Esophagus squamous epithelium (tissue), 5 donors: ENCODE data around the gene SLC51B. TPM values are rescaled to one million over a fixed set of nuclear protein-coding genes. Genes with fewer than 3 reads are reported as not detected.

Experiments used
- DNase-seq: peaks from one replicate; lab custom pipeline; 2025; lab: John Stamatoyannopoulos, UW
- H3K27ac ChIP-seq, 4 donors: fragments of 200-600 bp; sonication (generic); one replicate each; pipeline ENCODE4 v1.5.1; 2016 to 2019; ENCODE audit warnings: mild to moderate bottlenecking in 1 of 4
- H3K27me3 ChIP-seq, 4 donors: fragments of 200-600 bp; sonication (generic); 1 replicate in 3 of 4; 2 replicates in 1 of 4; pipeline versions ENCODE4 v1.5.1 to v1.6.0; 2017 to 2021; ENCODE audit warnings: antibody characterized with exemption in 1 of 4
- H3K36me3 ChIP-seq, 3 donors: fragments of 200-600 bp; sonication (generic); one replicate each; pipeline ENCODE4 v1.5.1; 2016 to 2019
- H3K4me1 ChIP-seq, 3 donors: fragments of 200-600 bp; sonication (generic); one replicate each; pipeline ENCODE4 v1.5.1; 2017 to 2019
- H3K4me3 ChIP-seq, 4 donors: fragments of 200-600 bp; sonication (generic); 1 replicate in 3 of 4; 2 replicates in 1 of 4; pipeline ENCODE4 v1.5.1; 2016 to 2019; ENCODE audit warnings: mild to moderate bottlenecking in 2 of 4, moderate library complexity in 1 of 4
- H3K9me3 ChIP-seq, 3 donors: fragments of 200-600 bp; sonication (generic); one replicate each; pipeline ENCODE4 v1.5.1; 2016 to 2019
- CTCF ChIP-seq, 6 experiments: fragments of 450-650 bp in 4 of 6; fragments of 200-600 bp in 2 of 6; sonication (generic) in 2 of 6; IDR thresholded peaks; one replicate each; pipeline ENCODE4 v1.5.1; 2016 to 2019; ENCODE audit warnings: antibody characterized with exemption in 6 of 6, mild to moderate bottlenecking in 4 of 6, moderate library complexity in 4 of 6
- POLR2A ChIP-seq, 4 donors: fragments of 450-650 bp; IDR thresholded peaks; one replicate each; pipeline ENCODE4 v1.6.1; 2017; ENCODE audit warnings: antibody characterized with exemption in 4 of 4, mild to moderate bottlenecking in 4 of 4, moderate library complexity in 3 of 4
- whole genome bisulfite sequencing, 2 donors: methylation state at CpG; one replicate each; pipeline ENCODE4 v1.1.5; 2018; 5-methylcytosine and 5-hydroxymethylcytosine counted together
- intact Hi-C: fragments of 100-400 bp; cut with DNase I; formaldehyde crosslinking; loops from one replicate; pipeline ENCODE4 v1.15.0; 2022
- total RNA-seq, 4 donors: library from RNA; depleted of rRNA; stranded (reverse); fragments of >200 nt; gene quantifications; one replicate each; pipeline ENCODE4 v1.1.0, GENCODE V29; 2016
- donor health status: DM: yes; HTN: yes; CAD: no.

Gene SLC51B
- total RNA-seq, 4 donors from 2014 or later = not detected

GRCh38 chr15:65049418-65049840 lies 4.2 kb downstream of the SLC51B start:
- peak; percentile 46 for DNase-seq
- Histone ChIP-seq H3K27ac (peak overlapping the region in 1 of 4 donors; percentile 15), H3K36me3 (peaks cover 0 to 17% (median 0%) of the 10 kb centered on the region in 3 donors), H3K4me3 (peak overlapping the region in 3 of 4 donors; percentile 22 to 52 (median 30)), H3K4me1 (peaks cover 4 to 35% (median 21%) of the 10 kb centered on the region in 3 donors), H3K9me3 (no peaks in the 10 kb centered on the region), H3K27me3 (no peaks in the 10 kb centered on the region)
- TF ChIP-seq CTCF (IDR thresholded peaks at IDR 0.05) (peak in 1 of 6 experiments; percentile 5), POLR2A (IDR thresholded peaks at IDR 0.05) (no peak)
- intact Hi-C loops = no loop called here
- 22 to 28% methylated on average over 16 to 19 of the region's 19 CpGs for WGBS, 2 donors

- Histone ChIP-seq H3K4me1 (peaks cover 13 to 35% (median 23%) of the 10 kb centered on the region in 3 donors), H3K27ac (peak overlapping the region in 1 of 4 donors; percentile 15), H3K9me3 (no peaks in the 10 kb centered on the region), H3K36me3 (peaks cover 0 to 17% (median 0%) of the 10 kb centered on the region in 3 donors), H3K4me3 (no peak overlapping the region), H3K27me3 (no peaks in the 10 kb centered on the region)
- no peak for DNase-seq
- WGBS, 2 donors = 23 to 45% methylated on average over 4 of the region's 4 CpGs
- TF ChIP-seq CTCF (IDR thresholded peaks at IDR 0.05) (no peak), POLR2A (IDR thresholded peaks at IDR 0.05) (no peak)
- intact Hi-C loops = loop anchor here (10.0 kb wide), 1 partner anchor 225 kb away; no protein-coding TSS in a partner anchor
Observed at GRCh38 chr15:65050270-65050669, 5.1 kb downstream of the SLC51B start.

- H3K4me1 ChIP-seq = peaks cover 14 to 40% (median 28%) of the 10 kb centered on the region in 3 donors
- DNase-seq = no peak
- H3K36me3 ChIP-seq = peaks cover 0 to 17% (median 0%) of the 10 kb centered on the region in 3 donors
- intact Hi-C loops = loop anchor here (10.0 kb wide), 1 partner anchor 224 kb away; no protein-coding TSS in a partner anchor
- peak overlapping the region in 2 of 4 donors; percentile 14 to 21 for H3K27ac ChIP-seq
- no peaks in the 10 kb centered on the region for H3K27me3 ChIP-seq
- WGBS, 2 donors = 71 to 100% methylated on average over 1 of the region's 2 CpGs
- TF ChIP-seq POLR2A (IDR thresholded peaks at IDR 0.05) (no peak), CTCF (IDR thresholded peaks at IDR 0.05) (no peak)
- H3K4me3 ChIP-seq = no peak overlapping the region
- no peaks in the 10 kb centered on the region for H3K9me3 ChIP-seq
Observed at GRCh38 chr15:65051266-65051665, 6.1 kb downstream of the SLC51B start.

GRCh38 chr15:65052956-65053355 lies 7.8 kb downstream of the SLC51B start:
- no peaks in the 10 kb centered on the region for H3K9me3 ChIP-seq
- no peak for TF ChIP-seq CTCF (IDR thresholded peaks at IDR 0.05)
- TF ChIP-seq POLR2A (IDR thresholded peaks at IDR 0.05) = no peak
- no peaks in the 10 kb centered on the region for H3K27me3 ChIP-seq
- no peak overlapping the region for H3K4me3 ChIP-seq
- peaks cover 14 to 52% (median 28%) of the 10 kb centered on the region in 3 donors for H3K4me1 ChIP-seq
- no peak overlapping the region for H3K27ac ChIP-seq
- 75 to 77% methylated on average over 2 of the region's 2 CpGs for WGBS, 2 donors
- no peak for DNase-seq
- H3K36me3 ChIP-seq = peaks cover 0 to 27% (median 0%) of the 10 kb centered on the region in 3 donors
- intact Hi-C loops = loop anchor here (10.0 kb wide), 1 partner anchor 222 kb away; no protein-coding TSS in a partner anchor

- Histone ChIP-seq H3K36me3 (peaks cover 0 to 27% (median 0%) of the 10 kb centered on the region in 3 donors), H3K27ac (peak overlapping the region; percentile 41 to 80 (median 66)), H3K9me3 (no peaks in the 10 kb centered on the region), H3K27me3 (no peaks in the 10 kb centered on the region), H3K4me3 (no peak overlapping the region), H3K4me1 (peaks cover 13 to 53% (median 26%) of the 10 kb centered on the region in 3 donors)
- no peak for DNase-seq
- TF ChIP-seq CTCF (IDR thresholded peaks at IDR 0.05) (peak; percentile 67 to 95 (median 89)), POLR2A (IDR thresholded peaks at IDR 0.05) (no peak)
- intact Hi-C loops = loop anchor here (10.0 kb wide), 1 partner anchor 220 kb away; no protein-coding TSS in a partner anchor
- 0 to 70% methylated on average over 1 to 12 of the region's 26 CpGs for WGBS, 2 donors
Observed at GRCh38 chr15:65054333-65055200, 9.4 kb downstream of the SLC51B start.
